ENCODE measurements around the gene R3HDM4. TPM values are rescaled to one million over a fixed set of nuclear protein-coding genes. Genes with fewer than 3 reads are reported as not detected.

The R3HDM4 gene
- total RNA-seq, 1 donor from 2014 or later, result 46.0 TPM

GRCh38 chr19:902093-902370, 11.0 kb downstream of the R3HDM4 start:
- intact Hi-C loops (cut with DNase I), result no loop called here
- no peaks in the 10 kb centered on the region for H3K9me3 ChIP-seq
- H3K4me1 ChIP-seq, result no peaks in the 10 kb centered on the region
- TF ChIP-seq CTCF (IDR thresholded peaks at IDR 0.05), result no peak
- no peaks in the 10 kb centered on the region for H3K27me3 ChIP-seq (ENCODE audit: low read depth)
- no peak for ATAC-seq
- peaks cover 36% of the 10 kb centered on the region for H3K36me3 ChIP-seq
- no peak for DNase-seq
- no peak overlapping the region for H3K4me3 ChIP-seq
- no peak overlapping the region for H3K27ac ChIP-seq

GRCh38 chr19:901216-902092, 11.6 kb downstream of the R3HDM4 start:
- H3K27ac ChIP-seq, result no peak overlapping the region
- H3K4me1 ChIP-seq, result no peaks in the 10 kb centered on the region
- ATAC-seq (no peak), DNase-seq (no peak)
- H3K4me3 ChIP-seq, result no peak overlapping the region
- no peaks in the 10 kb centered on the region for H3K9me3 ChIP-seq
- intact Hi-C loops (cut with DNase I), result no loop called here
- H3K36me3 ChIP-seq, result peaks cover 42% of the 10 kb centered on the region
- no peak for TF ChIP-seq CTCF (IDR thresholded peaks at IDR 0.05)
- no peaks in the 10 kb centered on the region for H3K27me3 ChIP-seq (ENCODE audit: low read depth)

- DNase-seq (no peak), ATAC-seq (peak; percentile 38 to 40)
- TF ChIP-seq CTCF (IDR thresholded peaks at IDR 0.05), result no peak
- H3K27me3 ChIP-seq (ENCODE audit: low read depth), result no peaks in the 10 kb centered on the region
- H3K27ac ChIP-seq, result no peak overlapping the region
- H3K36me3 ChIP-seq, result peaks cover 42% of the 10 kb centered on the region
- intact Hi-C loops (cut with DNase I), result no loop called here
- H3K4me1 ChIP-seq, result no peaks in the 10 kb centered on the region
- no peak overlapping the region for H3K4me3 ChIP-seq
- H3K9me3 ChIP-seq, result no peaks in the 10 kb centered on the region
Measured at GRCh38 chr19:900302-901111, 12.5 kb downstream of the R3HDM4 start.

GRCh38 chr19:900043-900301, 13.0 kb downstream of the R3HDM4 start:
- ATAC-seq, result peak in 1 of 2 donors; percentile 7
- H3K36me3 ChIP-seq, result peaks cover 42% of the 10 kb centered on the region
- H3K9me3 ChIP-seq, result no peaks in the 10 kb centered on the region
- H3K27me3 ChIP-seq (ENCODE audit: low read depth), result no peaks in the 10 kb centered on the region
- no peaks in the 10 kb centered on the region for H3K4me1 ChIP-seq
- intact Hi-C loops (cut with DNase I), result no loop called here
- no peak overlapping the region for H3K27ac ChIP-seq
- no peak overlapping the region for H3K4me3 ChIP-seq
- no peak for TF ChIP-seq CTCF (IDR thresholded peaks at IDR 0.05)
- DNase-seq, result no peak

- intact Hi-C loops (cut with DNase I), result no loop called here
- Histone ChIP-seq H3K27me3 (ENCODE audit: low read depth) (no peaks in the 10 kb centered on the region), H3K27ac (no peak overlapping the region), H3K4me1 (no peaks in the 10 kb centered on the region), H3K36me3 (peaks cover 42% of the 10 kb centered on the region), H3K4me3 (no peak overlapping the region), H3K9me3 (no peaks in the 10 kb centered on the region)
- ATAC-seq (no peak), DNase-seq (no peak)
- TF ChIP-seq CTCF (IDR thresholded peaks at IDR 0.05), result no peak
Measured at GRCh38 chr19:899336-900042, 13.5 kb downstream of the R3HDM4 start.

All from lower lobe of right lung (tissue), 2 donors.